HFF-Myc (cell line): Measurements from ENCODE around the gene LRP2.
"Not testable (repeated sequence)": the region's sequence is repeated elsewhere in the genome, so short reads cannot be mapped to it uniquely, and the experiment has no call there.

Experiments
- DNase-seq: peaks from one replicate; pipeline ENCODE4 v3.0.0-alpha.2; 2011; ENCODE audit warnings: low read depth; ENCODE audit errors: extremely low read depth
- H3K4me3 ChIP-seq: replicated peaks from 2 replicates; pipeline ENCODE4 v1.5.1; 2011; ENCODE audit warnings: low read depth, mild to moderate bottlenecking, control low read depth, low read length
- CTCF ChIP-seq: IDR thresholded peaks from 2 replicates; pipeline ENCODE4 v1.5.1; 2012; ENCODE audit warnings: mild to moderate bottlenecking, low read depth, low read length, control low read depth; ENCODE audit errors: missing control alignments

The LRP2 gene

GRCh38 chr2:169143998-169144397, 218.3 kb downstream of the LRP2 start:
- TF ChIP-seq CTCF = no peak
- H3K4me3 ChIP-seq = no peak overlapping the region
- DNase-seq = no peak

- DNase-seq = peak; percentile 40
These were observed 220.5 kb downstream of the LRP2 start for GRCh38 chr2:169141713-169142352.

GRCh38 chr2:169139993-169140767, 222.2 kb downstream of the LRP2 start:
- no peak for TF ChIP-seq CTCF
- DNase-seq = no peak

More at GRCh38 chr2:169141713-169142352, 220.5 kb downstream of the LRP2 start:
- no peak overlapping the region for H3K4me3 ChIP-seq
- TF ChIP-seq CTCF = peak; percentile 94

GRCh38 chr2:169139145-169139544, 223.2 kb downstream of the LRP2 start:
- DNase-seq = no peak
- no peak for TF ChIP-seq CTCF

More at GRCh38 chr2:169139993-169140767, 222.2 kb downstream of the LRP2 start:
- H3K4me3 ChIP-seq = no peak overlapping the region

GRCh38 chr2:169137924-169138323, 224.4 kb downstream of the LRP2 start:
- TF ChIP-seq CTCF = no peak
- DNase-seq = no peak
- H3K4me3 ChIP-seq = no peak overlapping the region

More at GRCh38 chr2:169139145-169139544, 223.2 kb downstream of the LRP2 start:
- H3K4me3 ChIP-seq = no peak overlapping the region

GRCh38 chr2:169136885-169137534, 225.3 kb downstream of the LRP2 start:
- H3K4me3 ChIP-seq = no peak overlapping the region
- DNase-seq = no peak
- TF ChIP-seq CTCF = no peak

GRCh38 chr2:169136428-169136827, 225.9 kb downstream of the LRP2 start:
- not testable (repeated sequence) for DNase-seq

GRCh38 chr2:169134272-169134671, 228.1 kb downstream of the LRP2 start:
- not testable (repeated sequence) for H3K4me3 ChIP-seq, DNase-seq

More at GRCh38 chr2:169136428-169136827, 225.9 kb downstream of the LRP2 start:
- H3K4me3 ChIP-seq = not testable (repeated sequence)
